Caco-2 (cell line): ENCODE data around the gene ABO. TPM values are rescaled to one million over a fixed set of nuclear protein-coding genes. Genes with fewer than 3 reads are reported as not detected.

ENCODE experiments used
- BruUV-seq: library from RNA; stranded (reverse); fragments of 400-500 nt; replicated peaks from 2 replicates; lab custom pipeline; 2021; lab: Mats Ljungman, UMichigan
- CTCF ChIA-PET: fragments of 300-600 bp; sonication (Branson Sonifier 250); formaldehyde crosslinking; loops from one replicate; lab custom pipeline; 2022; ENCODE audit warnings: antibody characterized with exemption; lab: Charles Lee
- POLR2A ChIA-PET: fragments of 300-600 bp; sonication (Branson Sonifier 250); formaldehyde crosslinking; loops from one replicate; lab custom pipeline; 2022; ENCODE audit warnings: antibody characterized with exemption; lab: Charles Lee
- DNase-seq, 2 experiments: peaks; one replicate each; pipeline versions ENCODE4 v3.0.0 to v3.0.0-alpha.2; 2020 to 2022
- H3K27me3 ChIP-seq: replicated peaks from 2 replicates; pipeline ENCODE4 v1.6.0; 2011; ENCODE audit warnings: low read length; ENCODE audit not compliant: control insufficient read depth, insufficient read depth
- H3K36me3 ChIP-seq: 2 replicates; pipeline ENCODE4 v1.5.1; 2011; ENCODE audit warnings: low read length; ENCODE audit not compliant: control insufficient read depth, insufficient read depth
- H3K4me1 ChIP-seq: fragments of 250-450 bp; sonication (Bioruptor Pico); 2 replicates; pipeline ENCODE4 v1.5.1; 2020; ENCODE audit warnings: mild to moderate bottlenecking
- H3K4me3 ChIP-seq: 2 replicates; pipeline ENCODE4 v1.5.1; 2011; ENCODE audit warnings: low read depth, mild to moderate bottlenecking, control low read depth, low read length
- H3K9me3 ChIP-seq: fragments of 250-450 bp; sonication (Bioruptor Pico); 2 replicates; pipeline ENCODE4 v1.5.1; 2020; ENCODE audit warnings: mild to moderate bottlenecking, moderate library complexity
- H3K27ac Mint-ChIP-seq: one replicate; pipeline ENCODE4 v1.8.0; 2022; ENCODE audit warnings: mixed read lengths; ENCODE audit not compliant: unreplicated experiment
- H3K27me3 Mint-ChIP-seq: one replicate; pipeline ENCODE4 v1.8.0; 2022; ENCODE audit warnings: mixed read lengths; ENCODE audit not compliant: insufficient read depth, unreplicated experiment
- H3K36me3 Mint-ChIP-seq: one replicate; pipeline ENCODE4 v1.8.0; 2022; ENCODE audit warnings: mild to moderate bottlenecking, mixed read lengths; ENCODE audit not compliant: insufficient read depth, unreplicated experiment
- H3K4me1 Mint-ChIP-seq: one replicate; pipeline ENCODE4 v1.8.0; 2022; ENCODE audit warnings: low read depth, mixed read lengths; ENCODE audit not compliant: unreplicated experiment
- H3K4me3 Mint-ChIP-seq: one replicate; pipeline ENCODE4 v1.8.0; 2022; ENCODE audit warnings: mild to moderate bottlenecking, moderate library complexity, mixed read lengths; ENCODE audit not compliant: unreplicated experiment
- H3K9me3 Mint-ChIP-seq: one replicate; pipeline ENCODE4 v1.8.0; 2022; ENCODE audit warnings: mixed read lengths; ENCODE audit not compliant: unreplicated experiment
- CTCF ChIP-seq, 2 experiments: fragments of 200-600 bp in 1 of 2; IDR thresholded peaks; 1 replicate in 1 of 2; 2 replicates in 1 of 2; pipeline versions ENCODE4 v1.5.1 to v1.8.0; 2011 to 2022; ENCODE audit warnings: antibody characterized with exemption in 1 of 2, control low read depth in 1 of 2, inconsistent platforms in 1 of 2, low read depth in 1 of 2, low read length in 1 of 2, mild to moderate bottlenecking in 1 of 2, moderate library complexity in 1 of 2; ENCODE audit not compliant: insufficient read depth in 1 of 2, severe bottlenecking in 1 of 2, unreplicated experiment in 1 of 2
- intact Hi-C: fragments of 100-400 bp; cut with micrococcal nuclease; formaldehyde crosslinking; loops from one replicate; pipeline ENCODE4 v1.10.0; 2022; ENCODE audit not compliant: unreplicated experiment
- total RNA-seq: library from RNA; stranded (reverse); gene quantifications from 2 replicates; pipeline ENCODE4 v1.2.3, GENCODE V29; 2022

ABO gene
- total RNA-seq, 1 experiment from 2014 or later = not detected

DNA sequence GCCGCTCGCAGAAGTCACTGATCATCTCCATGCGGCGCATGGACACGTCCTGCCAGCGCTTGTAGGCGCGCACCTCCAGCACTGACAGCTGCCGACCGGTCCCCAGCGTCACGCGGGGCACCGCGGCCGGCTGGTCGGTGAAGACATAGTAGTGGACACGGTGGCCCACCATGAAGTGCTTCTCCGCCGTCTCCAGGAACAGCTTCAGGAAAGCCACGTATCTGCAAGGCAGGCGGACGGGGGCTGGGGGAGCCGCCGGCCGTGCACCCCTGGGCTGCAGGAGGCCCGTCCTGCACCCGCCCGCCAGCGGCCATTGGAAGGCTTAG lies 18.9 kb downstream of the ABO start:
- H3K9me3 Mint-ChIP-seq = peaks cover 11% of the 10 kb centered on the region
- no peaks in the 10 kb centered on the region for H3K27me3 ChIP-seq
- H3K4me3 ChIP-seq = no peak overlapping the region
- no peak overlapping the region for H3K4me3 Mint-ChIP-seq
- peaks cover 17% of the 10 kb centered on the region for H3K4me1 ChIP-seq
- H3K4me1 Mint-ChIP-seq = peaks cover under 1% of the 10 kb centered on the region
- H3K27ac Mint-ChIP-seq = no peak overlapping the region
- intact Hi-C loops = no loop called here
- no TSS peak for BruUV-seq
- DNase-seq = no peak
- H3K27me3 Mint-ChIP-seq = no peaks in the 10 kb centered on the region
- no peaks in the 10 kb centered on the region for H3K36me3 Mint-ChIP-seq
- CTCF ChIA-PET = no interaction called here
- peaks cover 7% of the 10 kb centered on the region for H3K9me3 ChIP-seq
- H3K36me3 ChIP-seq = no peaks in the 10 kb centered on the region
- no peak for TF ChIP-seq CTCF (IDR thresholded peaks at IDR 0.05; ENCODE audit: insufficient read depth in 1 of 2, low read depth in 1 of 2, low read length in 1 of 2, severe bottlenecking in 1 of 2, unreplicated experiment in 1 of 2)
- POLR2A ChIA-PET = no interaction called here

GRCh38 chr9:133255371-133256135 lies 19.4 kb downstream of the ABO start:
- no peak for TF ChIP-seq CTCF (IDR thresholded peaks at IDR 0.05; ENCODE audit: insufficient read depth in 1 of 2, low read depth in 1 of 2, low read length in 1 of 2, severe bottlenecking in 1 of 2, unreplicated experiment in 1 of 2)
- Mint-ChIP-seq H3K27ac (no peak overlapping the region), H3K27me3 (no peaks in the 10 kb centered on the region), H3K36me3 (no peaks in the 10 kb centered on the region), H3K4me1 (peaks cover 5% of the 10 kb centered on the region), H3K9me3 (peaks cover 6% of the 10 kb centered on the region), H3K4me3 (no peak overlapping the region)
- ChIA-PET POLR2A (no interaction called here), CTCF (no interaction called here)
- Histone ChIP-seq H3K4me3 (no peak overlapping the region), H3K27me3 (no peaks in the 10 kb centered on the region), H3K4me1 (peaks cover 22% of the 10 kb centered on the region), H3K36me3 (no peaks in the 10 kb centered on the region), H3K9me3 (peaks cover 7% of the 10 kb centered on the region)
- no peak for DNase-seq
- intact Hi-C loops = no loop called here
- BruUV-seq = no TSS peak

GRCh38 chr9:133254471-133254870 lies 20.5 kb downstream of the ABO start:
- Mint-ChIP-seq H3K4me3 (no peak overlapping the region), H3K27ac (no peak overlapping the region), H3K27me3 (no peaks in the 10 kb centered on the region), H3K4me1 (peaks cover 15% of the 10 kb centered on the region), H3K9me3 (peaks cover 9% of the 10 kb centered on the region), H3K36me3 (no peaks in the 10 kb centered on the region)
- no peak overlapping the region for H3K4me3 ChIP-seq
- CTCF ChIA-PET = no interaction called here
- H3K4me1 ChIP-seq = peaks cover 33% of the 10 kb centered on the region
- no peak for TF ChIP-seq CTCF (IDR thresholded peaks at IDR 0.05; ENCODE audit: insufficient read depth in 1 of 2, low read depth in 1 of 2, low read length in 1 of 2, severe bottlenecking in 1 of 2, unreplicated experiment in 1 of 2)
- intact Hi-C loops = no loop called here
- BruUV-seq = no TSS peak
- H3K36me3 ChIP-seq = no peaks in the 10 kb centered on the region
- no peaks in the 10 kb centered on the region for H3K27me3 ChIP-seq
- POLR2A ChIA-PET = no interaction called here
- H3K9me3 ChIP-seq = peaks cover 7% of the 10 kb centered on the region
- DNase-seq = no peak
